H9 (cell line): ENCODE measurements around the gene SLC11A1. TPM values are rescaled to one million over a fixed set of nuclear protein-coding genes. Genes with fewer than 3 reads are reported as not detected.

ENCODE experiments used
- DNase-seq: peaks from one replicate; pipeline ENCODE4 v3.0.0-alpha.2; 2017
- H2AFZ ChIP-seq: one replicate; pipeline ENCODE4 v1.6.1; 2013; ENCODE audit warnings: mild to moderate bottlenecking, low read length, control low read depth, moderate library complexity
- H2AK5ac ChIP-seq: 2 replicates; pipeline ENCODE4 v1.6.1; 2013; ENCODE audit warnings: low read length, control low read depth, mixed read lengths; ENCODE audit not compliant: insufficient read length
- H2BK120ac ChIP-seq: one replicate; pipeline ENCODE4 v1.6.1; 2013; ENCODE audit warnings: low read depth, mild to moderate bottlenecking, low read length, control low read depth, inconsistent platforms; ENCODE audit not compliant: poor library complexity, severe bottlenecking
- H2BK12ac ChIP-seq: 2 replicates; pipeline ENCODE4 v1.6.1; 2013; ENCODE audit warnings: low read length, control low read depth, mixed read lengths, low read depth; ENCODE audit not compliant: insufficient read length
- H2BK15ac ChIP-seq: 2 replicates; pipeline ENCODE4 v1.6.1; 2013; ENCODE audit warnings: low read depth, low read length, control low read depth
- H2BK20ac ChIP-seq: one replicate; pipeline ENCODE4 v1.6.1; 2013; ENCODE audit warnings: low read depth, mild to moderate bottlenecking, low read length, control low read depth, inconsistent platforms; ENCODE audit not compliant: poor library complexity, severe bottlenecking
- H2BK5ac ChIP-seq: 2 replicates; pipeline ENCODE4 v1.6.1; 2013; ENCODE audit warnings: low read length, control low read depth, mixed read lengths; ENCODE audit not compliant: insufficient read length
- H3K14ac ChIP-seq: 2 replicates; pipeline ENCODE4 v1.6.1; 2013; ENCODE audit warnings: low read length, control low read depth; ENCODE audit not compliant: insufficient read depth
- H3K18ac ChIP-seq: 2 replicates; pipeline ENCODE4 v1.6.1; 2013; ENCODE audit warnings: low read depth, mild to moderate bottlenecking, mixed read lengths, low read length, control low read depth; ENCODE audit not compliant: insufficient read length
- H3K23ac ChIP-seq: 2 replicates; pipeline ENCODE4 v1.6.1; 2013; ENCODE audit warnings: low read length, control low read depth, mixed read lengths, low read depth; ENCODE audit not compliant: insufficient read length
- H3K23me2 ChIP-seq: 2 replicates; pipeline ENCODE4 v1.6.1; 2013; ENCODE audit warnings: low read depth, mild to moderate bottlenecking, mixed read lengths, low read length, control low read depth; ENCODE audit not compliant: insufficient read length, poor library complexity, severe bottlenecking
- H3K27ac ChIP-seq: 2 replicates; pipeline ENCODE4 v1.5.1; 2013; ENCODE audit warnings: low read length, control low read depth, mixed read lengths, low read depth; ENCODE audit not compliant: insufficient read length
- H3K27me3 ChIP-seq: 2 replicates; pipeline ENCODE4 v1.6.1; 2013; ENCODE audit warnings: low read length, control low read depth, inconsistent platforms; ENCODE audit not compliant: insufficient read depth
- H3K4ac ChIP-seq: 2 replicates; pipeline ENCODE4 v1.6.1; 2013; ENCODE audit warnings: low read depth, mild to moderate bottlenecking, control low read depth, inconsistent platforms, low read length, moderate library complexity
- H3K4me1 ChIP-seq: 2 replicates; pipeline ENCODE4 v1.6.1; 2013; ENCODE audit warnings: low read length, control low read depth, inconsistent platforms; ENCODE audit not compliant: insufficient read depth
- H3K4me2 ChIP-seq: 2 replicates; pipeline ENCODE4 v1.6.1; 2013; ENCODE audit warnings: low read length, control low read depth, mixed read lengths; ENCODE audit not compliant: insufficient read length, insufficient read depth
- H3K56ac ChIP-seq: 2 replicates; pipeline ENCODE4 v1.6.1; 2013; ENCODE audit warnings: low read depth, mild to moderate bottlenecking, mixed read lengths, low read length, control low read depth; ENCODE audit not compliant: insufficient read length
- H3K79me1 ChIP-seq: 2 replicates; pipeline ENCODE4 v1.6.1; 2013; ENCODE audit warnings: low read depth, mild to moderate bottlenecking, moderate library complexity, low read length, control low read depth, inconsistent platforms; ENCODE audit not compliant: insufficient read depth, poor library complexity, severe bottlenecking
- H3K79me2 ChIP-seq: 2 replicates; pipeline ENCODE4 v1.6.1; 2013; ENCODE audit warnings: low read length, control low read depth, inconsistent platforms; ENCODE audit not compliant: insufficient read depth
- H3K9ac ChIP-seq: 2 replicates; pipeline ENCODE4 v1.6.1; 2013; ENCODE audit warnings: low read length, control low read depth, mixed read lengths; ENCODE audit not compliant: insufficient read length; ENCODE audit errors: extremely low read depth
- H3K9me3 ChIP-seq: one replicate; pipeline ENCODE4 v1.6.1; 2013; ENCODE audit warnings: low read depth, low read length, inconsistent platforms; ENCODE audit not compliant: control insufficient read depth
- H3T11ph ChIP-seq: one replicate; pipeline ENCODE4 v1.6.1; 2013; ENCODE audit warnings: mild to moderate bottlenecking, low read length, control low read depth, inconsistent platforms
- H4K20me1 ChIP-seq: one replicate; pipeline ENCODE4 v1.6.1; 2013; ENCODE audit not compliant: control insufficient read depth, insufficient read length, insufficient read depth
- H4K5ac ChIP-seq: 2 replicates; pipeline ENCODE4 v1.6.1; 2013; ENCODE audit warnings: low read depth, mild to moderate bottlenecking, mixed read lengths, low read length, control low read depth; ENCODE audit not compliant: insufficient read length
- H4K8ac ChIP-seq: replicated peaks from 2 replicates; pipeline ENCODE4 v1.6.1; 2013; ENCODE audit warnings: low read length, control low read depth, mixed read lengths, low read depth; ENCODE audit not compliant: insufficient read length
- H4K91ac ChIP-seq: 2 replicates; pipeline ENCODE4 v1.6.1; 2013; ENCODE audit warnings: low read depth, mild to moderate bottlenecking, moderate library complexity, mixed read lengths, low read length, control low read depth; ENCODE audit not compliant: insufficient read length
- H3K27ac Mint-ChIP-seq, 3 experiments: 2 replicates in 2 of 3; 3 replicates in 1 of 3; pipeline ENCODE4 v1.8.0; 2020 to 2021; ENCODE audit warnings: mixed read lengths in 3 of 3, mild to moderate bottlenecking in 1 of 3, moderate library complexity in 1 of 3
- H3K27me3 Mint-ChIP-seq: 2 replicates; pipeline ENCODE4 v1.8.0; 2021; ENCODE audit warnings: low read depth, mild to moderate bottlenecking, moderate library complexity, mixed read lengths
- H3K36me3 Mint-ChIP-seq, 3 experiments: 2 replicates in 2 of 3; 3 replicates in 1 of 3; pipeline ENCODE4 v1.8.0; 2020 to 2021; ENCODE audit warnings: low read depth in 3 of 3, mixed read lengths in 3 of 3; ENCODE audit not compliant: insufficient read depth in 1 of 3
- H3K4me1 Mint-ChIP-seq, 2 experiments: 2 replicates each; pipeline ENCODE4 v1.8.0; 2020; ENCODE audit warnings: mixed read lengths in 2 of 2
- H3K4me3 Mint-ChIP-seq, 2 experiments: 2 replicates in 1 of 2; 3 replicates in 1 of 2; pipeline ENCODE4 v1.8.0; 2020 to 2021; ENCODE audit warnings: mild to moderate bottlenecking in 2 of 2, mixed read lengths in 2 of 2, moderate library complexity in 1 of 2
- H3K9me3 Mint-ChIP-seq, 2 experiments: 2 replicates in 1 of 2; 3 replicates in 1 of 2; pipeline ENCODE4 v1.8.0; 2020; ENCODE audit warnings: mild to moderate bottlenecking in 2 of 2, mixed read lengths in 2 of 2, moderate library complexity in 1 of 2
- WGBS: extraction: QIAGEN DNeasy Blood & Tissue Kit; methylation state at CpG from one replicate; pipeline ENCODE4 v1.1.7; 2013; ENCODE audit warnings: missing lambda C conversion rate, low lambda C conversion rate, mixed read lengths; ENCODE audit not compliant: insufficient read length; ENCODE audit errors: extremely low coverage; 5-methylcytosine and 5-hydroxymethylcytosine counted together
- total RNA-seq: library from RNA; stranded (reverse); gene quantifications from 2 replicates; pipeline ENCODE4 v1.2.1, GENCODE V29; 2021
- TF ChIP-seq, protein P1 (sequence below): fragments of 200-600 bp; sonication (generic); conservative IDR thresholded peaks from 3 replicates; pipeline ENCODE4 v1.8.0; 2021; ENCODE audit warnings: antibody characterized with exemption, mild to moderate bottlenecking

Gene SLC11A1
- total RNA-seq, 1 experiment from 2014 or later = 0.11 TPM

DNA sequence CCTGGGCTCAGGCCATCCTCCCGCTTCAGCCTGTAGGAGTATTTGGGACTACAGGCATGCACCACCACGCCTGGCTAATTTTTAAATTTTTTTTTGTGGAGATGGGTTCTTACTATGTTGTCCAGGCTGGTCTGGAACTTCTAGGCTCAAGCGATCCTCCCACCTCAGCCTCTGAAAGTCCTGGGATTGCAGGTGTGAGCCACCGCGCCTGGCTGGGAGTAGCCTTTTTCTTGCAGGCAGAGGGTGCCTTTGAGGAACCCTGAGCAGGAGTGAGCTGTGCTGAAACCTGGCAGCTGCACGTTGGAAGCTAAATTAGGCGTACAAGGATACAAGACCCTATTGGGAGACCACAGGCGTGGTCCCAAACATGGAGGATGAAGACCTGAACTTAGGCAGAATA, 25.6 kb downstream of the SLC11A1 start:
- no peaks in the 10 kb centered on the region for H3K9me3 ChIP-seq
- no peaks in the 10 kb centered on the region for H3K27me3 Mint-ChIP-seq
- no peak overlapping the region for H2AFZ ChIP-seq
- no peak overlapping the region for H4K5ac ChIP-seq
- H4K91ac ChIP-seq = no peak overlapping the region
- H2BK5ac ChIP-seq = no peak overlapping the region
- DNase-seq = peak; percentile 32
- no peaks in the 10 kb centered on the region for H3K9me3 Mint-ChIP-seq
- no peak overlapping the region for H3T11ph ChIP-seq
- no peak overlapping the region for H2BK120ac ChIP-seq
- H3K27ac ChIP-seq = no peak overlapping the region
- H3K23ac ChIP-seq = no peak overlapping the region
- peaks cover 19 to 26% of the 10 kb centered on the region in 2 experiments for H3K4me1 Mint-ChIP-seq
- no peak overlapping the region for H2AK5ac ChIP-seq
- H2BK12ac ChIP-seq = no peak overlapping the region
- no peak overlapping the region for H3K9ac ChIP-seq
- no peaks in the 10 kb centered on the region for H3K27me3 ChIP-seq
- H4K20me1 ChIP-seq = no peaks in the 10 kb centered on the region
- no peak overlapping the region for H2BK15ac ChIP-seq
- no peak overlapping the region for H3K4ac ChIP-seq
- peaks cover 15% of the 10 kb centered on the region for H3K23me2 ChIP-seq
- H3K14ac ChIP-seq = no peak overlapping the region
- H3K4me2 ChIP-seq = no peak overlapping the region
- H3K56ac ChIP-seq = no peak overlapping the region
- H2BK20ac ChIP-seq = no peak overlapping the region
- no peak overlapping the region for H3K27ac Mint-ChIP-seq
- H3K4me1 ChIP-seq = peaks cover 4% of the 10 kb centered on the region; the same call in 1 of the 2 replicates
- no peaks in the 10 kb centered on the region for H3K79me2 ChIP-seq
- peak overlapping the region in 1 of 2 experiments; percentile 34; a peak in 2 of 5 replicates for H3K4me3 Mint-ChIP-seq
- no peaks in the 10 kb centered on the region for H3K79me1 ChIP-seq
- H3K36me3 Mint-ChIP-seq = peaks cover 4 to 19% (median 18%) of the 10 kb centered on the region in 3 experiments; a peak in 6 of 7 replicates
- no peak overlapping the region for H4K8ac ChIP-seq
- H3K18ac ChIP-seq = no peak overlapping the region
- no CpG with 5 or more reads among the region's 8 CpGs for WGBS
- TF ChIP-seq, protein P1, sequence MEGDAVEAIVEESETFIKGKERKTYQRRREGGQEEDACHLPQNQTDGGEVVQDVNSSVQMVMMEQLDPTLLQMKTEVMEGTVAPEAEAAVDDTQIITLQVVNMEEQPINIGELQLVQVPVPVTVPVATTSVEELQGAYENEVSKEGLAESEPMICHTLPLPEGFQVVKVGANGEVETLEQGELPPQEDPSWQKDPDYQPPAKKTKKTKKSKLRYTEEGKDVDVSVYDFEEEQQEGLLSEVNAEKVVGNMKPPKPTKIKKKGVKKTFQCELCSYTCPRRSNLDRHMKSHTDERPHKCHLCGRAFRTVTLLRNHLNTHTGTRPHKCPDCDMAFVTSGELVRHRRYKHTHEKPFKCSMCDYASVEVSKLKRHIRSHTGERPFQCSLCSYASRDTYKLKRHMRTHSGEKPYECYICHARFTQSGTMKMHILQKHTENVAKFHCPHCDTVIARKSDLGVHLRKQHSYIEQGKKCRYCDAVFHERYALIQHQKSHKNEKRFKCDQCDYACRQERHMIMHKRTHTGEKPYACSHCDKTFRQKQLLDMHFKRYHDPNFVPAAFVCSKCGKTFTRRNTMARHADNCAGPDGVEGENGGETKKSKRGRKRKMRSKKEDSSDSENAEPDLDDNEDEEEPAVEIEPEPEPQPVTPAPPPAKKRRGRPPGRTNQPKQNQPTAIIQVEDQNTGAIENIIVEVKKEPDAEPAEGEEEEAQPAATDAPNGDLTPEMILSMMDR = no peak
